Measurements from ENCODE around the gene DCLK3.

Gene DCLK3

GRCh38 chr3:36707623-36708409 lies 56.5 kb downstream of the DCLK3 start:
- DNase-seq, result no peak

GRCh38 chr3:36705015-36705414 lies 59.3 kb downstream of the DCLK3 start:
- no peak for DNase-seq

- no peak for DNase-seq
These were observed 60.1 kb downstream of the DCLK3 start for GRCh38 chr3:36704280-36704679.

GRCh38 chr3:36701249-36701572 lies 63.1 kb downstream of the DCLK3 start:
- DNase-seq, result no peak

- peak; percentile 18 to 22 for DNase-seq
These were observed 63.7 kb downstream of the DCLK3 start for GRCh38 chr3:36700537-36701248.

- DNase-seq, result no peak
These were observed 66.0 kb downstream of the DCLK3 start for GRCh38 chr3:36698314-36698713.

- DNase-seq, result no peak
These were observed 66.9 kb downstream of the DCLK3 start for GRCh38 chr3:36697229-36698001.

GRCh38 chr3:36696799-36697198 lies 67.6 kb downstream of the DCLK3 start:
- no peak for DNase-seq

- no peak for DNase-seq
These were observed 68.6 kb downstream of the DCLK3 start for GRCh38 chr3:36695769-36696137.

GRCh38 chr3:36695113-36695768 lies 69.1 kb downstream of the DCLK3 start:
- DNase-seq, result no peak

GRCh38 chr3:36693670-36694069 lies 70.7 kb downstream of the DCLK3 start:
- no peak for DNase-seq

GRCh38 chr3:36689560-36689959 lies 74.8 kb downstream of the DCLK3 start:
- no peak for DNase-seq

- no peak for DNase-seq
These were observed 75.5 kb downstream of the DCLK3 start for GRCh38 chr3:36688815-36689214.

- no peak for DNase-seq
These were observed 77.8 kb downstream of the DCLK3 start for GRCh38 chr3:36686516-36686915.

- DNase-seq, result no peak
These were observed 82.5 kb downstream of the DCLK3 start for GRCh38 chr3:36681867-36682266.

GRCh38 chr3:36680952-36681351 lies 83.4 kb downstream of the DCLK3 start:
- no peak for DNase-seq

GRCh38 chr3:36679384-36680200 lies 84.8 kb downstream of the DCLK3 start:
- no peak for DNase-seq

GRCh38 chr3:36678216-36679013 lies 85.9 kb downstream of the DCLK3 start:
- DNase-seq, result no peak

- DNase-seq, result no peak
These were observed 86.9 kb downstream of the DCLK3 start for GRCh38 chr3:36677331-36678007.

GRCh38 chr3:36674816-36675215 lies 89.5 kb downstream of the DCLK3 start:
- no peak for DNase-seq

- DNase-seq, result no peak
These were observed 94.6 kb downstream of the DCLK3 start for GRCh38 chr3:36669764-36670163.
